Measurements from ENCODE around the gene TUBB2B.

GRCh38 chr6:3263096-3263495 is 35.6 kb upstream of the TUBB2B start:
- TF ChIP-seq ZNF274 (IDR thresholded peaks at IDR 0.05; ENCODE audit: low read depth, low read length) (no peak), SUZ12 (IDR thresholded peaks at IDR 0.05; ENCODE audit: extremely low read depth, insufficient read depth, insufficient read length) (no peak)

Measured in NT2/D1 (cell line).